HEK293 (cell line): ENCODE results near the gene ELF1.
A peak's percentile ranks its signal among the peaks of the same experiment; 100 is the strongest.

Experiments
- CTCF ChIA-PET: fragments of 350-600 bp; formaldehyde crosslinking; extraction: SDS; loops from one replicate; lab custom pipeline; 2021; ENCODE audit warnings: antibody characterized with exemption; lab: Yijun Ruan, JAX
- POLR2A ChIA-PET: fragments of 300-600 bp; formaldehyde crosslinking; extraction: SDS; loops from one replicate; lab custom pipeline; 2020; ENCODE audit warnings: antibody characterized with exemption, inconsistent platforms; lab: Yijun Ruan, JAX
- H3K27ac ChIP-seq: fragments of 200-500 bp; sonication (Bioruptor generic); 2 replicates; pipeline ENCODE4 v1.5.1; 2014; ENCODE audit warnings: low read depth, low read length, control low read depth, inconsistent platforms; ENCODE audit errors: extremely low read depth
- H3K36me3 ChIP-seq, 2 experiments: fragments of 200-500 bp in 1 of 2; sonication (Bioruptor generic) in 1 of 2; 1 replicate in 1 of 2; 2 replicates in 1 of 2; pipeline ENCODE4 v1.5.1; 2014 to 2017; ENCODE audit warnings: inconsistent platforms in 2 of 2, low read length in 2 of 2; ENCODE audit not compliant: control insufficient read depth in 2 of 2, insufficient read depth in 1 of 2
- H3K4me1 ChIP-seq: fragments of 200-500 bp; sonication (Bioruptor generic); 2 replicates; pipeline ENCODE4 v1.5.1; 2014; ENCODE audit warnings: mild to moderate bottlenecking, low read length, inconsistent platforms; ENCODE audit not compliant: control insufficient read depth, insufficient read depth
- H3K4me3 ChIP-seq: 2 replicates; pipeline ENCODE4 v1.5.1; 2011; ENCODE audit warnings: low read depth, mild to moderate bottlenecking, control low read depth, low read length, moderate library complexity
- H3K9me3 ChIP-seq: fragments of 200-500 bp; sonication (Bioruptor generic); 2 replicates; pipeline ENCODE4 v1.5.1; 2014; ENCODE audit warnings: low read depth, low read length, inconsistent platforms; ENCODE audit not compliant: control insufficient read depth, insufficient read depth
- KLF1 ChIP-seq: fragments of 450-650 bp; formaldehyde crosslinking; IDR thresholded peaks from 2 replicates; pipeline ENCODE4 v1.5.1; 2016; ENCODE audit warnings: missing biosample characterization, missing genetic modification characterization
- KLF9 ChIP-seq: fragments of 450-650 bp; formaldehyde crosslinking; IDR thresholded peaks from 2 replicates; pipeline ENCODE4 v1.5.1; 2016; ENCODE audit warnings: missing biosample characterization, missing genetic modification characterization, low read depth
- OSR2 ChIP-seq: fragments of 450-650 bp; formaldehyde crosslinking; IDR thresholded peaks from 2 replicates; pipeline ENCODE4 v1.5.1; 2016; ENCODE audit warnings: missing biosample characterization, missing genetic modification characterization
- RBAK ChIP-seq: fragments of 450-650 bp; formaldehyde crosslinking; IDR thresholded peaks from 2 replicates; pipeline ENCODE4 v1.5.1; 2016; ENCODE audit warnings: missing biosample characterization, missing genetic modification characterization
- ZNF121 ChIP-seq: fragments of 450-650 bp; formaldehyde crosslinking; IDR thresholded peaks from 2 replicates; pipeline ENCODE4 v1.5.1; 2016; ENCODE audit warnings: missing biosample characterization, missing genetic modification characterization
- ZNF133 ChIP-seq: fragments of 450-650 bp; formaldehyde crosslinking; IDR thresholded peaks from 2 replicates; pipeline ENCODE4 v1.5.1; 2016; ENCODE audit warnings: missing biosample characterization, missing genetic modification characterization
- ZNF404 ChIP-seq: fragments of 450-650 bp; formaldehyde crosslinking; IDR thresholded peaks from 2 replicates; pipeline ENCODE4 v1.5.1; 2017; ENCODE audit warnings: missing biosample characterization, missing genetic modification characterization
- ZNF548 ChIP-seq: fragments of 450-650 bp; formaldehyde crosslinking; IDR thresholded peaks from 2 replicates; pipeline ENCODE4 v1.5.1; 2016; ENCODE audit warnings: missing biosample characterization, missing genetic modification characterization
- ZNF624 ChIP-seq: fragments of 450-650 bp; formaldehyde crosslinking; IDR thresholded peaks from 2 replicates; pipeline ENCODE4 v1.5.1; 2017; ENCODE audit warnings: missing biosample characterization, missing genetic modification characterization
- ZNF626 ChIP-seq: fragments of 450-650 bp; sonication (Bioruptor Pico); formaldehyde crosslinking; IDR thresholded peaks from 2 replicates; pipeline ENCODE4 v1.5.1; 2018; ENCODE audit warnings: missing biosample characterization, missing genetic modification characterization, inconsistent platforms
- ZNF707 ChIP-seq: fragments of 450-650 bp; formaldehyde crosslinking; IDR thresholded peaks from 2 replicates; pipeline ENCODE4 v1.5.1; 2016; ENCODE audit warnings: missing biosample characterization, missing genetic modification characterization
- ZSCAN23 ChIP-seq: fragments of 450-650 bp; formaldehyde crosslinking; IDR thresholded peaks from 2 replicates; pipeline ENCODE4 v1.5.1; 2016; ENCODE audit warnings: missing biosample characterization, missing genetic modification characterization
- TF ChIP-seq, protein P1 (sequence below): fragments of 450-650 bp; formaldehyde crosslinking; conservative IDR thresholded peaks from 2 replicates; pipeline ENCODE4 v1.5.1; 2016; ENCODE audit warnings: low read depth, missing biosample characterization, missing genetic modification characterization
- TF ChIP-seq, protein P2 (sequence below): fragments of 450-650 bp; formaldehyde crosslinking; IDR thresholded peaks from 2 replicates; pipeline ENCODE4 v1.5.1; 2017; ENCODE audit warnings: missing biosample characterization, missing genetic modification characterization
- TF ChIP-seq, protein P3 (sequence below): fragments of 450-650 bp; formaldehyde crosslinking; IDR thresholded peaks from 2 replicates; pipeline ENCODE4 v1.5.1; 2016; ENCODE audit warnings: missing biosample characterization, missing genetic modification characterization

ELF1 gene

DNA sequence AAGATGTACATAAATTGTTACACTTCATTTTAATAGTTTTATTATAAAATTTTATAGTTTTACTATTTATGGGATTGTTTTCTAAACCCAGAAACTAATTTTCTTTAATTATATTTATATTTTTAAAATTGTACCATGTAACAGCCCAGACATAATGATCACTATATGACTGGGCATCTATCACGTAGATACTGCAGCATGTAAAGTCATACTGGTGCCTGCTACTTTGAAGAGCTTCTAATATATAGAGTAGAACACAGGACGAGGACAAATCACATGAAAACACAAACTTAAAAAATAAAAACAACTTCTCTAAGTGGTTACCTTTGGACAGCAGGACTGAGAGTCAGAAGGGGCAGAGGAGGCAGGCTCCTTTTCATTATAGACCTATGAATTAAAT, 5.3 kb downstream of the ELF1 start:
- H3K36me3 ChIP-seq: no peaks in the 10 kb centered on the region; a peak in 1 of 3 replicates
- TF ChIP-seq KLF9 (tag by site-specific recombination) (no peak), ZNF626 (no peak), ZNF707 (tag by site-specific recombination) (no peak), ZNF548 (no peak), ZNF624 (no peak), ZNF133 (tag by site-specific recombination) (no peak), ZNF404 (tag by site-specific recombination) (no peak), KLF1 (tag by site-specific recombination) (no peak), ZSCAN23 (tag by site-specific recombination) (no peak), RBAK (no peak)
- TF ChIP-seq, protein P1, sequence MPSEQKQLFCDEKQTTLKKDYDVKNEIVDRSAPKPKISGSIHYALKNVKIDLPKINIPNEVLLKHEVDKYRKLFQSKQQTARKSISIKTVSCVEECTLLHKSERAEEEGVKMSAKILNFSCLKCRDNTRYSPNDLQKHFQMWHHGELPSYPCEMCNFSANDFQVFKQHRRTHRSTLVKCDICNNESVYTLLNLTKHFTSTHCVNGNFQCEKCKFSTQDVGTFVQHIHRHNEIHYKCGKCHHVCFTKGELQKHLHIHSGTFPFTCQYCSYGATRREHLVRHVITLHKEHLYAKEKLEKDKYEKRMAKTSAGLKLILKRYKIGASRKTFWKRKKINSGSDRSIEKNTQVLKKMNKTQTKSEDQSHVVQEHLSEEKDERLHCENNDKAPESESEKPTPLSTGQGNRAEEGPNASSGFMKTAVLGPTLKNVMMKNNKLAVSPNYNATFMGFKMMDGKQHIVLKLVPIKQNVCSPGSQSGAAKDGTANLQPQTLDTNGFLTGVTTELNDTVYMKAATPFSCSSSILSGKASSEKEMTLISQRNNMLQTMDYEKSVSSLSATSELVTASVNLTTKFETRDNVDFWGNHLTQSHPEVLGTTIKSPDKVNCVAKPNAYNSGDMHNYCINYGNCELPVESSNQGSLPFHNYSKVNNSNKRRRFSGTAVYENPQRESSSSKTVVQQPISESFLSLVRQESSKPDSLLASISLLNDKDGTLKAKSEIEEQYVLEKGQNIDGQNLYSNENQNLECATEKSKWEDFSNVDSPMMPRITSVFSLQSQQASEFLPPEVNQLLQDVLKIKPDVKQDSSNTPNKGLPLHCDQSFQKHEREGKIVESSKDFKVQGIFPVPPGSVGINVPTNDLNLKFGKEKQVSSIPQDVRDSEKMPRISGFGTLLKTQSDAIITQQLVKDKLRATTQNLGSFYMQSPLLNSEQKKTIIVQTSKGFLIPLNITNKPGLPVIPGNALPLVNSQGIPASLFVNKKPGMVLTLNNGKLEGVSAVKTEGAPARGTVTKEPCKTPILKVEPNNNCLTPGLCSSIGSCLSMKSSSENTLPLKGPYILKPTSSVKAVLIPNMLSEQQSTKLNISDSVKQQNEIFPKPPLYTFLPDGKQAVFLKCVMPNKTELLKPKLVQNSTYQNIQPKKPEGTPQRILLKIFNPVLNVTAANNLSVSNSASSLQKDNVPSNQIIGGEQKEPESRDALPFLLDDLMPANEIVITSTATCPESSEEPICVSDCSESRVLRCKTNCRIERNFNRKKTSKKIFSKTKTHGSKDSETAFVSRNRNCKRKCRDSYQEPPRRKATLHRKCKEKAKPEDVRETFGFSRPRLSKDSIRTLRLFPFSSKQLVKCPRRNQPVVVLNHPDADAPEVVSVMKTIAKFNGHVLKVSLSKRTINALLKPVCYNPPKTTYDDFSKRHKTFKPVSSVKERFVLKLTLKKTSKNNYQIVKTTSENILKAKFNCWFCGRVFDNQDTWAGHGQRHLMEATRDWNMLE (tag by site-specific recombination): no peak
- TF ChIP-seq, protein P2, sequence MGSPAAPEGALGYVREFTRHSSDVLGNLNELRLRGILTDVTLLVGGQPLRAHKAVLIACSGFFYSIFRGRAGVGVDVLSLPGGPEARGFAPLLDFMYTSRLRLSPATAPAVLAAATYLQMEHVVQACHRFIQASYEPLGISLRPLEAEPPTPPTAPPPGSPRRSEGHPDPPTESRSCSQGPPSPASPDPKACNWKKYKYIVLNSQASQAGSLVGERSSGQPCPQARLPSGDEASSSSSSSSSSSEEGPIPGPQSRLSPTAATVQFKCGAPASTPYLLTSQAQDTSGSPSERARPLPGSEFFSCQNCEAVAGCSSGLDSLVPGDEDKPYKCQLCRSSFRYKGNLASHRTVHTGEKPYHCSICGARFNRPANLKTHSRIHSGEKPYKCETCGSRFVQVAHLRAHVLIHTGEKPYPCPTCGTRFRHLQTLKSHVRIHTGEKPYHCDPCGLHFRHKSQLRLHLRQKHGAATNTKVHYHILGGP: no peak
- TF ChIP-seq, protein P3, sequence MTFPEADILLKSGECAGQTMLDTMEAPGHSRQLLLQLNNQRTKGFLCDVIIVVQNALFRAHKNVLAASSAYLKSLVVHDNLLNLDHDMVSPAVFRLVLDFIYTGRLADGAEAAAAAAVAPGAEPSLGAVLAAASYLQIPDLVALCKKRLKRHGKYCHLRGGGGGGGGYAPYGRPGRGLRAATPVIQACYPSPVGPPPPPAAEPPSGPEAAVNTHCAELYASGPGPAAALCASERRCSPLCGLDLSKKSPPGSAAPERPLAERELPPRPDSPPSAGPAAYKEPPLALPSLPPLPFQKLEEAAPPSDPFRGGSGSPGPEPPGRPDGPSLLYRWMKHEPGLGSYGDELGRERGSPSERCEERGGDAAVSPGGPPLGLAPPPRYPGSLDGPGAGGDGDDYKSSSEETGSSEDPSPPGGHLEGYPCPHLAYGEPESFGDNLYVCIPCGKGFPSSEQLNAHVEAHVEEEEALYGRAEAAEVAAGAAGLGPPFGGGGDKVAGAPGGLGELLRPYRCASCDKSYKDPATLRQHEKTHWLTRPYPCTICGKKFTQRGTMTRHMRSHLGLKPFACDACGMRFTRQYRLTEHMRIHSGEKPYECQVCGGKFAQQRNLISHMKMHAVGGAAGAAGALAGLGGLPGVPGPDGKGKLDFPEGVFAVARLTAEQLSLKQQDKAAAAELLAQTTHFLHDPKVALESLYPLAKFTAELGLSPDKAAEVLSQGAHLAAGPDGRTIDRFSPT (tag by site-specific recombination): no peak
- no peak overlapping the region for H3K27ac ChIP-seq
- H3K4me1 ChIP-seq: no peaks in the 10 kb centered on the region
- H3K9me3 ChIP-seq: no peaks in the 10 kb centered on the region
- CTCF ChIA-PET: interaction anchor here (0.9 kb wide), 1 partner anchor 10 kb away, joined by 4 read pairs; no protein-coding TSS in a partner anchor
- POLR2A ChIA-PET: interaction anchor here (1.4 kb wide), 1 partner anchor 46 kb away, joined by 3 read pairs; no protein-coding TSS in a partner anchor
- no peak overlapping the region for H3K4me3 ChIP-seq

DNA sequence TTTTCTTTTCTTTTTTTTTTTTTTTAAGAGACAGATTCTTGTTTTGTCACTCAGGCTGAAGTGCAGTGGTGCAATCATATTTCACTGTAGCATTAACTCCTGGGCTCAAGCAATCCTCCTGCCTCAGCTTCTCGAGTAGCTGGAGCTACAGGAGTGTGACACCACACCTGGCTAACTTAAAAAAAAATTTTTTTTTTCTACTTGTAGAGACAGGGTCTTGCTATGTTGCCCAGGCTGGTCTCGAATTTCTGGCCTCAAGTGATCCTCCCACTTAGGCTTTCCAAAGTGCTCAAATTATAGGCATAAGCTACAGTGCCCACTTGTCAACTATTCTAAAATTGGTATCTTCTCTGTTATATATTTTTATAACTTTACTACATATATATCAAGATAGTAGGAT, 6.6 kb downstream of the ELF1 start:
- Histone ChIP-seq H3K36me3 (no peaks in the 10 kb centered on the region; a peak in 1 of 3 replicates), H3K4me3 (no peak overlapping the region), H3K4me1 (no peaks in the 10 kb centered on the region), H3K27ac (no peak overlapping the region), H3K9me3 (no peaks in the 10 kb centered on the region)
- POLR2A ChIA-PET: no interaction called here
- CTCF ChIA-PET: interaction anchor here (0.7 kb wide), 1 partner anchor 69 kb away, joined by 4 read pairs; no protein-coding TSS in a partner anchor
- TF ChIP-seq ZNF121 (tag by site-specific recombination) (0 out of 2 replicates have a peak, but pooled peaks have one; percentile 64), OSR2 (tag by site-specific recombination) (no peak)
